Measurements from ENCODE around the gene OR52I1.

GRCh38 chr11:4551346-4551979, 42.4 kb upstream of the OR52I1 start:
- TF ChIP-seq POLR2A (IDR thresholded peaks at IDR 0.05) (no peak), CTCF (IDR thresholded peaks at IDR 0.05 in 4 of 5, conservative IDR thresholded peaks at IDR 0.05 in 1 of 5) (no peak)

Measured in gastrocnemius medialis (tissue), 4 donors.